Measurements from ENCODE around the gene PPP1R8.

- no peak for TF ChIP-seq CTCF (IDR thresholded peaks at IDR 0.05 in 8 of 11, conservative IDR thresholded peaks at IDR 0.05 in 3 of 11)
- TF ChIP-seq POLR2A (IDR thresholded peaks at IDR 0.05): no peak
- TF ChIP-seq POLR2AphosphoS5 (IDR thresholded peaks at IDR 0.05): no peak
These were observed 23.2 kb upstream of the PPP1R8 start for GRCh38 chr1:27807385-27807784.

Measured in spleen (tissue), 7 donors.